ENCODE results near the gene PDZD2.
A peak's percentile ranks its signal among the peaks of the same experiment; 100 is the strongest.
"Not testable (repeated sequence)": the region's sequence is repeated elsewhere in the genome, so short reads cannot be mapped to it uniquely, and the experiment has no call there.

Gene PDZD2

GRCh38 chr5:31771500-31771899 is 132.6 kb downstream of the PDZD2 start:
- no peak for DNase-seq

DNA sequence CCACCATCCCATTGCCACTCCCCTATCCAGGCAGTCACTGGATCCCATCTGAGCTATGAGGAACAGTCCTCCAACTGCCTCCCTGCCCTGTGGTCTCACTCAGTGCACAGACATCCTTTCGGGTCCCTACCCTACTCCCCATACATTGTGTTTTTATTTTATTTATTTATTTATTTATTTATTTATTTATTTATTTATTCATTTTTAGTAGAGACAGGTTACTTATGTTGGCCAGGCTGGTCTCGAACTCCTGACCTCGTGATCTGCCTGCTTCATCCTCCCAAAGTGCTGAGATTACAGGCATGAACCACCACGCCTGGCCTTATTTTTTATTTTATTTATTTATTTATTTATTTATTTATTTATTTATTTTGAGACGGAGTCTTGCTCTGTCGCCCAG is 137.4 kb downstream of the PDZD2 start:
- not testable (repeated sequence) for DNase-seq

DNA sequence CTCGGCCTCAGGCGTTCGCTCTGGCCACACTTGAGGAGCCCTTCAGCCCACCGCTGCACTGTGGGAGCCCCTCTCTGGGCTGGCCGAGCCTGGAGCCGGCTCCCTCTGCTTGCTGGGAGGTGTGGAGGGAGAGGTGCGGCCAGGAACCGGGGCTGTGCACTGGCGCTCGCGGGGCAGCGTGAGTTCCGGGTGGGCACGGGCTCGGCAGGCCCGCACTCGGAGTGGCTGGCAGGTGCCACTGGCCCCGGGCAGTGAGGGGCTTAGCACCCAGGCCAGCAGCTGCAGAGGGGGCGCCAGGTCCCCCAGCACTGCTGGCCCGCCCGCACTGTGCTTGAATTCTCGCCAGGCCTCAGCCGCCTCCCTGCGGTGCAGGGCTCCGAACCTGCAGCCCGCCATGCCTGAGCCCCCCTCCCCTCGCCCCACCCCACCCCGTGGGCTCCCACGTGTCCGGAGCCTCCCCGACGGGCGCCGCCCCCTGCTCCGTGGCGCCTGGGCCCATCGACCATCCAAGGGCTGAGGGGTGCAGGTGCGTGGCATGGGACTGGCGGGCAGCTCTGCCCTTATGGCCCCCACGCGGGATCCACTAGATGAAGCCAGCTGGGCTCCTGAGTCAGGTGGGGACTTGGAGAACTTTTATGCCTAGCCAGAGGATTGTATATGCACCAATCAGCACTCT is 138.2 kb downstream of the PDZD2 start:
- no peak for DNase-seq

DNA sequence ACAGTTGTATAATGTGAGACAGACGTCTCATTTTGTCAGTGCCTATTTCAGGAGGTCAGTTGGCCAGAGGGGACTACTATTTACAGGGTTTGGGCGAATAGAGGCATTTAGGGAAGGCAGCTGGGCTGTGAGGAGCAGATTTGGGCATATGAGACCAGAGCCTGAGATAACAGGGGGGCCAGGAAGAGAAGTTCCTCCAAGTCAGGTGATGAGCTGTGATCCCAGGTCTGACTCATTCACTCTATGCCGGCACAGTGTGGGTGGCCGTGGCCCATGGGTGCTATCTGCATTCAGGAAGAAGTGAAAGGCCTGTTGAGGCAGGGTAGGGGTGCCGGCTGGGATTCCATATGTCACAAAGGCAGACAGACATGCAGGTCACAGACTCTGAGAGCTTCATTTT is 142.8 kb downstream of the PDZD2 start:
- DNase-seq, result no peak

- no peak for DNase-seq
Measured at GRCh38 chr5:31783086-31783645, 144.2 kb downstream of the PDZD2 start.

DNA sequence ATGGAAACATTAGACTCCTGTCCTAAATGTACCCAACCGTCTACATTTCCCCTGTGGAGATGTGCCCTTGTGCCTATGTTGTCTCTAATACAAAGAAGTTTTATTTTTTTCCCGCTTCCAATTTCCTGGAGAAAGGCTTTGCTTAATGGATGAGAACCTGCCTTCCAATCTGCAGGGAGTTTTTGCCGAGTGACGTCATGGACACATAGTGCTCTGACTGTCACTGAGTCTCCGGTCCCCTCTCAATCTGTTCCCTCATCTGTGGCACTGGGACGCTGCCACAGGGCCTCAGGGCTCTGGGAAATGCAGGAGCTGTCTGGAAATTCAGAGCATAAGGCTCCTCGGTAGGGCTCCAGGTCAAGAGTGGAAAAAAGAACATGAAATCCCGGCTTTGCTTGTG is 144.8 kb downstream of the PDZD2 start:
- DNase-seq, result no peak

- no peak for DNase-seq
Measured at GRCh38 chr5:31786090-31786631, 147.2 kb downstream of the PDZD2 start.

DNA sequence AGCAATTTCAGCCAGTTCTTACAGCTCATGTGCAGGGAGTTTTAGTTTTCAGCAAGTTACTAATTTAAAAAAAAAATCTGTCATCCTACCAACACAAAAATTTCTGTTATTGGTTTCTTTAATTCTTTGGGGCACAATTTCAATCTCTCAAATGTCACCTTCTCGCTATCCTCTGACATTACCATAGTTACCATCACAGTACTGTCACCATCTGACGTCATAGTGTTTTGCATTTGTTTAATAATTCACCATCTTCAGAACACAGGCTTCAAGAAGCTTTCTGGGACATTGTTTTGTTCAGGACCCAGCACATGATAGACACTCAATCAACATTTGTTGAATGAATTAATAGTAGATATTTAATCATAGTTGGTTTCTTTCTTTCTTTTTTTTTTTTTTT is 155.1 kb downstream of the PDZD2 start:
- DNase-seq, result no peak

DNA sequence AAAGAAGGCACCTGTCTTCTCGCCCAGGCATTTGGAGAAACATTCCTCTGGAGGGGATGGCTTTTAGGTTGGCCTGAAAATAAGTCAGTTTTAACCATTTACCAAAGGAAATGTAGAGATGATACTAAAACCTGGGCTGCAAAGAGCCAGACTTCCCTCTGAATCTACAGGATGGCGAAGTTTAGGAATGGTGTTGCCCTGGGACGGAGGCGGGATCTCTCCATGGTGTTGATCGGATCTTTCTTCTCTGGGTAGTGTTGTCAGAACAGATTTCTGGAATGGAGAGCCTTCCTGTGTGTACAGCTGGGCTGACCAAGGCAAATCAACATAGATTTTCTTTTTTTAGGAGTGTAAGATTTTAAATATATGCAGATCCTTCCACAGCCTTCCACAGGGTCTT is 159.2 kb downstream of the PDZD2 start:
- DNase-seq, result no peak

- no peak for DNase-seq
Measured at GRCh38 chr5:31800351-31800750, 161.4 kb downstream of the PDZD2 start.

- DNase-seq, result no peak
Measured at GRCh38 chr5:31805785-31806400, 167.0 kb downstream of the PDZD2 start.

GRCh38 chr5:31806561-31806960 is 167.6 kb downstream of the PDZD2 start:
- no peak for DNase-seq

- DNase-seq, result no peak
Measured at GRCh38 chr5:31807789-31808540, 169.0 kb downstream of the PDZD2 start.

DNA sequence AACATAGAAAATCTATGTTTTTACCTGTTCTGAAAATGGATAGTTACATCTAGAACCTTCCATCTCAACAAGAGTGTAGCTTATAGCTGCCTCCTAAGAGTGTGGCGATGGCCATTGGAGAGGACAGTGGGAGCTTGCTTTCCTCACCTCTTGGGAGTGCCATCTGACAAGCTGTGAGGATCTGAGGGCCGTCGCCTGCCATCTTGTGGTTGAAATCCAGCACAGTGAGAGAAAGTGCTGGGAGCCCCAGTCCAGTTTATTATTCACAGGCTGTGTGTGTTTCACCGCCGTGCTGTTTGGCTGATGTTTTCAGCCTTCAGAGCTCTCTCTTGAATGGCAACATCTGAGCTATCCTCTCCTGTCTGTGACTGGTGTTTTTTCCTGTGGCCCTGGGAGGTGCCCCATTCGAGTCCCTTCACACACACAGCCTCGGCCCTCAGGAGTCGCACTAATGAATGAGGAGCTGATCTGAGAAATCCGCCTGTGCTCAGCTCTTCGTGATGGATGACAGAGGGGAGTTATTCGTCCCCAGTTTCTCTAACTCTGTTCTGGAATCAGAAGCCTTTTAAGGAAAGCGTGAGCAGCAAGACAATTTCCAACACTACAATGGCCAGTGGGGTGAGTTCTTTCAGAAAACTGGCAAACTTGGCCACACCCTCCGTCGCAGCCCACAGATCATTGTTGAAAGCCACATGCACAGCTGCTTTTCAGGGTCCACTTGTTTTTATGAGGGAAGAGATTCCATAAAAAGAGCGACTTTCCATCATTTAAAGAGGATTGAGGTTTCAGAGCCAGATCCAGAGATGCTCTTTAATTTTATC is 170.3 kb downstream of the PDZD2 start:
- peak; percentile 80 to 84 for DNase-seq

GRCh38 chr5:31811210-31811609 is 172.3 kb downstream of the PDZD2 start:
- DNase-seq, result no peak

DNA sequence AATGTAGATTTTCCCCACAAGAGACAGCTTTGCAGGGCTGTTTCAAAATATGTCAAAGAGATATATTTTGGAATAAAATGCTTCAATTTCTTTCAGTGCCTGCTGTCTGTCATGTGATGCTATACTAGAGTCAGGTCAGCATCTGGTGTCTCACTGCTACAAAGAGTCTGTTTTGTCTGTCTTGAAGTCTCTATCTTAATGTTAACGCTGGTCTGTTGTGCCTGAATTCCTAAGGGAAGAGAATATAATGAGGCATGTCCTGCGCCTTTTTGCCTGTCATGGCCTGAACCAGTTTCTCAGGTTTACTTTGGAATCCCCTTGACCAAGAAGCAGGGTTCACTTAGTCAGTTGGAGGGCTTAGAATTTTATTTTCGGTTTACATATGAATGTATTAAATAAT is 176.4 kb downstream of the PDZD2 start:
- no peak for DNase-seq

DNA sequence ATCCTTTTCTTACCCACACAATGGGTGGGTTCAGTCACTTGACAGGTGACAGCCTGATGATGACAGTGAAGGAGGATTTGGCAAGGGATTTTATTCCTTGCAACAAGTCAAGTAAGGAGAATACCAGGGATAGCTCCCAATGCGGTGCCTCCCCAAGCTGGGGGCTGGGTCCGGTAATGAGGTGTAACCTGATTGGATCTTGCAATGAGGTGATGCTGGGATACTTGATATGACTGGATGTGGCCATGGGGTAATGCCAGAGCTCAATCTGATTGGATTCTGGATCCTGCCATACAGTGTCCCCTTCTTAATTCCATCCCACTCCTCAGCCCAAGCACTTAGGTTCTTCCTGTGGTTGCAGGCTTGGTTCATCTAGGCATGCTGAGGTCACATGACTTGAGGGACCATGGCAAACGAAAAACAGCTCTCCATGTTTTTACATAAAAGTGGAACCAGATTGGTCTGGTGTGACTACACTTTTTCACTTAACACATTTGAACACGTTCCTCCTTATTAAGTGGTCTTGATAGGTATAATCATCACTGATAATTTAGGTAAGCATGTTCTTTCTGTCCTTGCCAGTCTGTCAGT is 181.1 kb downstream of the PDZD2 start:
- no peak for DNase-seq

GRCh38 chr5:31823472-31823871 is 184.5 kb downstream of the PDZD2 start:
- no peak for DNase-seq

DNA sequence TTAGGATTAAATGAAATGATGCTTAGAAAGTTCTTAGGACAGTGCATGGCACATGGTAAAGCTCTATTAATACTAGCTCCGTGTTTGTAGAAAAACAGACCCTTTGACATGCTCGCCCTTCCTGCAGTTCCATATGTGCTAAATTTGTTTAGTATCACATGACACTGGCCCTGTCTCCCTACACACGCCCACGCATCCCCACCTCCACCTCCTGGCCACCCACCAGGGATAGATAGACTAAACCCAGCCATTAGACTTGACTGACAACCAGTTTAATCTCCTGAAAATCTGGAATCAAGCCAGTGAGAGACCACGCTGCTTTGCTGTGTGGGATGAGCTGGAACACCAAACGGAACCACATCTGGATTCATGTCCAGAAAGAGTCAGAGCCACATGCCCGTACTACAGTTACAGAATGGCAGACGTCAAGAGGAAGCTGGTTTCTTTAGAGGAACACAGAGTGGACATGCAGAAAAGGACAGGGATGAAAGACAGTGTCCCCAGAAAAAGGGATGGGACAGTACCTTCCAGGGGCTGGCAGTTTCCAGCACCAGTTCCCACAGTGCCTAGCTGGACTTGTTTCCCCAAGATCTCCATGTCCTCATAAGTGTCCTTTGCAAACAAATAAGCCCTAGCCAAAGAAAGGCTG is 186.1 kb downstream of the PDZD2 start:
- DNase-seq, result no peak

DNA sequence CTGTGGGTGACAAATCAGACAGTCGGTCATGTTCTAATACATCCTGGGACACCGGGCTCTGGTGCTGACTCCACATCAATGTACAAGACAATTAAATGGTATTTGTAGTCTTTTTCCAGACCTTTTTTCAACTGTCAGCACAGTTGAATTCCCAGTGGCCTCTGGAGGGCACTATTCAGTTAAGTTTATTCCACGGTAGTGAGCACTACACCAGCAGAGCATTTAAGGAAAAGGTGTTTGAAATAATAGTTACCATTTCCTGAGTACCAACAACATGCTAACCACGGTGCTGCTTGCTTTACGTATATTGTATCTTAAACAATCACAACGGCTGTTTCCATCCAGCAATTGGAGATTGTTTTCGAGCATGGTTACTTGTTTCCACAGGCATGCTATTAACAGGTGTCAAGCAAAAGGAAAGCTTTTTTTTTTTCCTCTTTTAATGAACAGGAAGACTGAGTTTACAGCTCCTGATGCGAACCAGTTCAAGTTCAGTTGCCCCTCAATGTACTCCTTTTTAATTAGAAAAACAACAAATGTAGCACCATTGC is 186.7 kb downstream of the PDZD2 start:
- DNase-seq, result peak; percentile 67 to 69

DNA sequence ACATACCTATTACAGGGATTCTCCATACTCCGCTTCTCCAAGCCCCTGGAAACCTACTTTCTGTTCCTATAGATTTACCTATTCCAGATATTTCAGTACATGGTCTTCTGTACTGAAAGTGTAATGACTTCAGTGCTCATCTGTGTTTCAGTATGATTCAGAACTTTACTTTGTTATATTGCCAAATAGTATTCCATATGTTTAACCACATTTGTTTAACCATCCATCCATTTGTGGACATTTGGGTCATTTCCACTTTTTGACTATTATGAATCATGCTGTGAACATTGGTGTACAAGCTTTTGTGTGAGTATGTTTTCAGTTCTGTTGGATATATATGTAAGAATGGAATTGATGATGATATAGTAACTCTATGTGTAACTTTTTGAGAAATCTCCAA is 188.9 kb downstream of the PDZD2 start:
- no peak for DNase-seq

All from SHP77 (cell line).